Epithelial cell of proximal tubule (primary cell): Measurements from ENCODE around the gene KCTD7. TPM values are rescaled to one million over a fixed set of nuclear protein-coding genes. Genes with fewer than 3 reads are reported as not detected.
"Not testable (repeated sequence)": the region's sequence is repeated elsewhere in the genome, so short reads cannot be mapped to it uniquely, and the experiment has no call there.

Experiments used
- DNase-seq: peaks from one replicate; pipeline ENCODE4 v3.0.0-alpha.2; 2011; ENCODE audit warnings: low read depth
- H3K4me3 ChIP-seq: 2 replicates; pipeline ENCODE4 v1.5.1; 2011; ENCODE audit warnings: low read depth, mild to moderate bottlenecking, low read length
- CTCF ChIP-seq: conservative IDR thresholded peaks from 2 replicates; pipeline ENCODE4 v1.5.1; 2012; ENCODE audit warnings: low read depth, mild to moderate bottlenecking, low read length
- total RNA-seq: library from RNA; depleted of rRNA; stranded (reverse); fragments of >200 nt; gene quantifications from 2 replicates; pipeline ENCODE4 v1.2.3, GENCODE V29; 2015

The KCTD7 gene
- total RNA-seq, 1 donor from 2014 or later, result 8.3 TPM

DNA sequence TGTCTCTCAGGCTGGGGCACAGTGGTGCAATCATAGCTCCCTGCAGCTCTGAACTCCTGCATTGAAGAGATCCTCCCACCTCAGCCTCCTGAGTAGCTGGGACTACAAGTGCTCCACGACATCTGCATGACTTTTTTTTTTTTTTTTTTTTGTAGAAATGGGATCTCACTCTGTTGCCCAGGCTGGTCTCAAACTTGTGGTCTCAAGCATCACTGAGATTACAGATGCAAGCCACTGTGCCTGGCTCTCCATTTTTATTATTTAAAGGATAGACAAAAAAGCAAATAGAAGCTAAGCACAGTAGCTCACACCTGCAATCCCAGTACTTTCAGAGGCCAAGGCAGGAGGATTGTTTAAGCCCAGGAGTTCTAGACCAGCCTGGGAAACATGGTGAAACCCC is 13.0 kb upstream of the KCTD7 start:
- DNase-seq, result no peak
- H3K4me3 ChIP-seq, result no peak overlapping the region
- no peak for TF ChIP-seq CTCF

DNA sequence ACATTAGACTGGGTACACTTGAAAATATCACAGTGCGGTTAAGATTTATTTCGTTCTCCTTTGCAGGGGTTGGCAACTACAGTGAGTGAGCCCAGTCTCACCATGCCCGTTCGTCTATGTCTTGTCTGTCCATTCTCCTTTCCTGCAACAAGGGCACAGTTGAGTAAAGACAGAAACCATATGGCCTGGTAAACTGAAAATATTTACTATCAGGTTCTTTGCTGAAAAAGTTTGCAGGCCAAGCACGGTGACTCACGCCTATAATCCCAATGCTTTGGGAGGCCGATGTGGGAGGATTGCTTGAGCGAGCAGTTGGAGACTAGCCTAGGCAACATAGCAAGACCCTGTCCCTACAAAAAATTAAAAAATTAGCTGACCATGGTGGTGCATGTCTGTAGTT is 11.4 kb upstream of the KCTD7 start:
- no peak overlapping the region for H3K4me3 ChIP-seq
- no peak for TF ChIP-seq CTCF
- no peak for DNase-seq

GRCh38 chr7:66619341-66619948 is 9.2 kb upstream of the KCTD7 start:
- not testable (repeated sequence) for H3K4me3 ChIP-seq, DNase-seq

DNA sequence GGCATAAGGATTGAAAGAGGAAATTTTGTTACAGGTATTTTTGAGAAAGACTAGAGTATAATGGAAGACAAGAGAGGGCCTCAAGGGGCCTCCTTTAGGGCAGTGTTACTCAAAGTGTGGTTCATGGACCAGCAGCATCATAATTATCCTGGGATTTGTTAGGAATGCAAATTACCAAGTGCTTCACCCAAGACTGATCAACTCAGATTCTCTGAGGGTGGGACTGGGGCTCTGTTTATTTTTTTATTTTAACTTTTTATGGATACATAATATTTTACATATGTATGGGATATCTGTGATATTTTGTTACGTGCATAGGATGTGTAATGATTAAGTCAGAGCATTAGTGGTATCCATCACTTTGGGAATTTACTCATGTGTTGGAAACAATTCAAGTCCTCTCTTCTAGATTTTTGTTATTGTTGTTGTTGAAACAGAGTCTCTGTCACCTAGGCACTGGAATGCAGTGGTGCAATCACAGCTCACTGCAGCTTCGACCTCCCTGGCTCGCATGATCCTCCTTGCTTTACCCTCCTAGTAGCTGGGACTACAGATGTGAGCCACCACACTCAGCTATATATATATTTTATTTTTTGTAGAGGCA is 2.2 kb upstream of the KCTD7 start:
- no peak overlapping the region for H3K4me3 ChIP-seq
- DNase-seq, result no peak
- no peak for TF ChIP-seq CTCF

GRCh38 chr7:66627151-66627681 is 1.5 kb upstream of the KCTD7 start:
- no peak for TF ChIP-seq CTCF
- no peak for DNase-seq
- H3K4me3 ChIP-seq, result no peak overlapping the region

DNA sequence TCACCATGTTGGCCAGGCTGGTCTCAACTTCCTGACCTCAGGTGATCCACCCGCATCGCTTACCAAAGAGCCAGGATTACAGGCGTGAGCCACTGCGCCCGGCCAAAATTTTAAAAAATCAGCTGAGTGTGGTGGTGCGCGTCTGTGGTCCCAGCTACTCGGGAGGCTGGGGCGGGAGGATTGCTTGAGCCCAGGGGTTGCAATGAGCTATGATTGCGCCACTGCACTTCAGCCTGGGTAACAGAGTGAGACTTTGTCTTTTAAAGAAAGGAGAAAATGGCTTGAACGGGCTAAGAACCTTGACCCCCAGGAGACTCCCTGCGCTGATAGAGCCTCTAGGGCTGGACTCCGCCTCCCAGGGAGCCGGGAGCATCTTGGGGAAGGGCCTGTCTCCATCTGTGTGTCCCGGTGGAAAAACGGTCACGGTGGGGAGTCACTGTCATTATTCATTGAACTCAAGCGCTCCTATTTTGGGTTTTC is 760 bp upstream of the KCTD7 start:
- no peak for TF ChIP-seq CTCF
- H3K4me3 ChIP-seq, result peak overlapping the region; percentile 89
- DNase-seq, result peak; percentile 22

GRCh38 chr7:66629222-66630062 is 761 bp downstream of the KCTD7 start:
- no peak for DNase-seq
- no peak for TF ChIP-seq CTCF
- H3K4me3 ChIP-seq, result peak overlapping the region; percentile 61
